HG03066 (cell line): ENCODE results near the gene EXOC3L1.

Experiments
- ATAC-seq: cut with Tn5 transposase; IDR thresholded peaks from one replicate; pipeline ENCODE4 v1.9.1; 2021; ENCODE audit warnings: low read depth; ENCODE audit not compliant: unreplicated experiment

EXOC3L1 gene, protein sequence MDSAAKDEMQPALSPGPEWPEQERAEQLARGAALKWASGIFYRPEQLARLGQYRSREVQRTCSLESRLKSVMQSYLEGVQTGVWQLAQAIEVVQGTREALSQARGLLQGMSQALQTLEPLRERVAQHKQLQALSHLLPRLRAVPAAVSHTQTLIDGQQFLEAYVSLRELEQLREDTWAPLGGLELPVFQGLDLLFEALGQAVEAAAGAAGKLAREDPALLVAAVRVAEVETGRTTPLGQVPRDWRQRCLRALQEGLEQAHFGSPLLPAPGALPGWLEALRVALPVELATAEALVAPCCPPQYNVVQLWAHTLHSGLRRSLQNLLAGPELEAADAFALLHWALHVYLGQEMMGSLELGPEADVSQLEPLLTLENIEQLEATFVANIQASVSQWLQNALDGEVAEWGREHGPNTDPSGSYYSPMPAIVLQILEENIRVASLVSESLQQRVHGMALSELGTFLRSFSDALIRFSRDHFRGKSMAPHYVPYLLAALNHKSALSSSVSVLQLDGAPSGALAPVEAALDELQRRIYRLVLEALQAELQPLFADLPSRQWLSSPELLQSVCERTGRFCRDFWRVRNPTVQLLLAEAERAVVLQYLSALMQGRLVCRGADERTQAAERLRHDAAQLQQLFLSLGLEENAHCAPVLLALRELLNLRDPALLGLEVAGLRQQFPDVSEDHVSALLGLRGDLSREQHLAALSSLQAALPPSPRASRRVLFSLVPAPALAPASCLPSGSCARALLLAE

DNA sequence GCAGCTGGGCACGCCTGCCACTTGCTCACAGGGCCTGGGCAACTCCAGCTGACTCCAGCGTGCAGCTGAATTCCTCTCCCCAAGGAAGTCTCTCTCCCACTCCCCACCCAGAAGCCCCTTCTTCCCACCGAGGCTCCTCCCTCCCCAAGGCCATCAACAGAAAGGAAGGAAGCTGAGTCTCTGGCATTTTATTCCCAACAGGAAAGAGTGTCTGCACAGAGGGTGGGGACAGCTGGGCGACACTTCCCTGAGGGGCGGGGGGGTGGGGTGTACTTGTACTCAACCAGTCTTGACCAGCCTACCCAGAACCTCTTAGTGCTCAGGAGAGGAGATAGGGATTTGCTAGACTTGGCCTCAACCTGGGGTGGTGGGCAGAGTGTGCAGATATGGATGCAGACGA lies at the start of gene EXOC3L1:
Gene EXOC3L1, minus strand, starts transcription at position 96 of the 400 bp plus-strand sequence. CDS start 460 bp downstream, outside the sequence.
- ATAC-seq, result no peak

DNA sequence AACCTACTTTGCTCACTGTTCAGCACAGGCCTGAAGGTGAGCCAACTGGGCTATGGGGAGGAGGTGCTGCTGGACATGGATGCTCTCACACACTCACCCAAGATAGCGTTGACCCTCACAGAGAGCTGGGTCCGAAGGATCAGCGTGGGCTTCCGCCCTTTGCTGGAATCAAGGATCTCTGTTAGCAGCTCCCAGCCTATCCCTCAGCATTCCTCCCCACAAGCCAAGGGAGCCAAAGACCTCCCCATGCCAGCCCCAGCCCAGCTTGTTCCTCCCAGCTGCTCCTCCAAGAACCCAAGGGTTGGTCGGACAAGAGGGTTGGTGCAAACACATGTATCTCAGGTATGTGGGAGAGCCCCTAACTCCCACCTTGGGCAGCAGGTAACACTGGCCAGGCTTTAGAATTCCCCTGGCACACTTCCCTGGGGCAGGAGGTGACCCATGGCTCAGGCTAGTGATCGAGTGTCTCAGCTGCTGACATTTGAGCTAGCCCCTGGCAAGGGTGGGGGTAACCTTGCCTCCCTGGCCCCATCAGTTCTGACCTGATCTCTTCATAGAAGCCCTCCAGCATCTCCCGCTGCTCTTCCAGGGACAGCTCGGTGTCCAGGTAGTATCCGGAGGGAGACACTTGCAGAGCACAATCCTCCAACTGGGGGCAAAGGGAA lies 49.0 kb upstream of the EXOC3L1 start:
- no peak for ATAC-seq

DNA sequence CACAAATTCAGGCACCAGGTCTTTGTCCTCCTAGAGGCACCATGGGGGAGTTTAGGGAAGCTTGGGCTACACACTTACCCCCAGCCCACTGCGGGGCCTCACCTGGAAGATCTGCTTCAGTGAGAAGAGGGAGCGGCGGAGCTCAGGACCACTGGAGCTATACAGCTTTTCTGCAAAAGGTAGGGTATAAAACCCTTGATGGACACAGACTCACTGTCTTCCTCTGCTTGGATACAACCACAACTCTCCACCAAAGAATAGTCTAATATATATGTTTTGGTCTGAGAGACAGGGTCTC lies 48.3 kb upstream of the EXOC3L1 start:
- no peak for ATAC-seq

DNA sequence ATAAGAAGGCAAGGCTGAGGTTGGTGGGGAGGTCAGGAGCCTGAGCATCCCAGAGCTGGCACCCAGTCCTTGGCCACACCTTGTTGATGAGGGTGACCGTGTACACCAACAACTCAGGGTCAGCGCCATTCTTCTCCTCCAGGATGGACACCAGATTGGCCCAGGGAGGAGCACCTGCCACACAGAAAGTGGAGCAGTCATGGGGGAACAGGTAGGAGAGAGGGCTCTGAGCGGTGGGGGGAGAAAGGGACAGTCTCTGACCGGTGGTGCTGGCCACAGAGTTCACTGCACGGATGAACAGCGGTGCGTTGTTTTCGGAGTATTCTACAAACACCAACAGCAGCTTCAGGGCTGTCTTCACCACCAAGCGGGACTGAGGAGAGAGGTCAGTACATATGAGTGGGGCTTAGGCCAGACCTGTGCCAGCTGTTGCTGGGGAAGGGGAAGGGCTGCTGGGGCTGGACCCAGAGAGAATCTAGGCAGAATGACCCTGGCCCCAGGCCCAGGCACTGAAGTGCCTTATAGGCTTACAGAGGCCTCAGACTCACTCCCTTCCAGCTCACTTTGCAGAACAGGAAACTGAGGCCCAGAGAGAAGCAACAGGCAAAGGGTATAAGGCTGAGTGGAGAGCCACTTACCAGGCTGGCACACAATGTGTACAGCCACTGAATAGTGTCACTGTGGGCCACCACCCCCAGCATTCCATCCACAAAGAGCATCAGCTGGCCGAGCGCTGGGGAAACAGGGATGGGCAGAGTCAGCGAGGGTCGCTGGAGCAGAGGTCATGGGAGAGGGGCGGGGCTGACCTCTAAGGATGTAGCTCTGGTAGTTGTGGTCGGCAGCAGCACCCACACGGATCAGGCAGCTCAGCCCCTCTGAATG lies 47.7 kb upstream of the EXOC3L1 start:
- ATAC-seq, result no peak

DNA sequence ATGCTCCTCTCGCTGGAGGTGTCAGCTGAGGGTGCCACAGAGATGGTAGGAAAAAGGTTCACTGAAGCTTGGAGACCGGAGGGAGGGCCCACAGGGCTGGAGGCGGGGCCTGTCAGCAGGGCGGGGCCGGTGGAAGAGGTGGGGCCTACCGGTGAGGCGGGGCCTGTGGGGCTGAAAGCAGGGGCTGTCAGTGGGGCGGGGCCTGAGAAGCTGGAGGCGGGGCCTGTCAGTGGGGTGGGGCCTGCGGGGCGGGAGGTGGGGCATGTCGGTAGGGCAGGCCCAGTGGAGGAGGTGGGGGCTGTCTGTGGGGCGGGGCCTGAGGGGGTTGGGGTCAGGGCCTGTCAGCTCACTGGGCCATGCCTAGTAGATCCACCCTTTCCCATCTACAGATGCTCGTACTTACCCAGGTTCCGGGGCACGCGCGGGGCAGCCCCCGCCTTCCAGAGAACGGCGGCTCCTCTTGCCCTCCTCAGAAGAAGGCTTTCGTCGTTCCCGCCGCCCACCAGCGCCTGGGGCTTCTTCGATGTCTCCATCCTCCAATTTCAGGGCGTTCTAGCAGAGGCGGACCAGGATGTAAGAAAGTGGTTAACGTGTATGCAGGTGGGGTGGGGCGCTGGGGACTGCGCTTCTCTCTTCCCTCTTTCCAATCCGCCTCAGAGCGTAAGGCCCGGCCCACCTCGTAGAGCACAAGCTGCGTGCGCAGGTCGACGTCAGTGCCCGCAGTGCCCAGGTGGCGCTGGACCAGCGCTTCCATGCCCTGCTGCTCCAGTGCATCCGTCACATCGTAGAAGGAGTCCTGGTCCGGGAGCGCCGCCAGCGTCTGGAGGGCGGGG lies 46.8 kb upstream of the EXOC3L1 start:
- ATAC-seq, result no peak

DNA sequence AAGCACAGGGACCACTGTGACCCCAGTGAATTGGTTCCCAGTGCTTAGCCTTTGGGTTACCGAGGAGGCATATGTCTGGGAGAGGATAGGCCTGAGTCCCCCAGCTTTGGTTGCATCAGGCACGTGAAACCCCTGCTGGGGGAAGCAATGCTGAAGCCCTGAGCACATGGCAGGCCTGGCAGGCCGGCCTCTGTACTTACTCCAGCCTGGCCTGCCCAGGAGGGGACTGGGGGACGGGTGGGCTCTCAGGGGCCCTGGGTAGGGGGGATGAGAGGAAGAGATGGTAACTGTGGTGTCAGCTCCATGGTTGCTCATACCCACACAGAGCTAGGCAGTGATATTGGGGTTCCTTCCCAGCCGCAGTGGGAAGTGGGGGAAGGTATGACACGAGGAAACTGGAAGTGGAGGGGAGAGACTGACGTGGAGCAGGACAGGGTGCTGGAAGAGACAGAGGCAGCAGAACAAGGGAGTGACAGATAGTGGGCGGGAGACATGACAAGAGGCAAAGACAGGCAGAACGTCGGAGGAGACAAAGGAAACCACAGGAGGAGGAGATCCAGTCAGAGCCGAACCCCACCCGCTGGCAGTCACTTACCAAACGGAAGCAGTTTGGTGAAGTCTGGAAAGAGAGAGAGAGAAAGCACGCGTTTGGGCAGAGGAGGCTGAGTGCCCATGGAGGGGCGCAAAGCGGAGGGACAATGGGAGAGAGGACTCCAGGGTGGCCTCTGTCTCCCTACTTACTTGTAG lies 46.1 kb upstream of the EXOC3L1 start:
- ATAC-seq, result no peak

DNA sequence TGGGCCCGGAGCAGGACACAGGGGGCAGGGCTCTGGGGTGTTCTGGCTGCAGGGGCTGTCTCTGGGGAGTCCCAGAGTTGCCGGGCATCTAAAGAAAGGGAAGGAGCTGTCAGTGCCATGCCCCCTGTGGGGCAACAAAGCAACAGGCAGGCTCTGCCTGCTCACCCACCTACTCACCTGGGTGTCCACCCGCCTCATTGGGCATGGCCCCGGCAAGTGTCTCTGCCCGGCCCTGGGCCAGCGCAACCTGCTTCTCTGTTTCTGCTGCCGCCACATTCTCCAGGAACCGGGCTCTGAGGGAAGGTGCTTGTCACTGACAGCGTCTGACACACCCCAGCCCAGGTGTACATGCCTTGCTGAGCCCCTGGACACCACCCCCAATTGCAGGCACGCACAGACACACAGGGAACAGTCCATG lies 44.3 kb upstream of the EXOC3L1 start:
- ATAC-seq, result no peak

DNA sequence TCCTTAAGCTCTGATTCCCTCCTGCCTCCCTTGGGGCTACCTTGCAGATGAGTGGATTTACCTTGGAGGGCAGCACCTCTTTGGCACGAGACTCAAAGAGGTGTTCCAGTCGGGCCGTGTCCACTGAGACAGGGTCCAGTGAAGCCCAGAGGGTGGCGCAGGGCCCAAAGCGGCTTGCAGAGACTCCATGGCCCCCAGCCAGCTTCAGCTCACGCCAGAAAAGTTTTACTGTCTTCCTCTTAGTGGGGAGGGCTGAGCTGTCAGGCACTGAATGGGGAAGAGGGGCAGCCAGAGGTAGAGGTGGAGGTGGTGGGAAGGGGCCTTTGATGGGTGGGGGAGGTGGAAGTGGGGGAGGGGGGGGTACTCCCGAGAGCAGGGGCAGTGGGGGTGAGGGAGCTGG lies 43.7 kb upstream of the EXOC3L1 start:
- ATAC-seq, result no peak

DNA sequence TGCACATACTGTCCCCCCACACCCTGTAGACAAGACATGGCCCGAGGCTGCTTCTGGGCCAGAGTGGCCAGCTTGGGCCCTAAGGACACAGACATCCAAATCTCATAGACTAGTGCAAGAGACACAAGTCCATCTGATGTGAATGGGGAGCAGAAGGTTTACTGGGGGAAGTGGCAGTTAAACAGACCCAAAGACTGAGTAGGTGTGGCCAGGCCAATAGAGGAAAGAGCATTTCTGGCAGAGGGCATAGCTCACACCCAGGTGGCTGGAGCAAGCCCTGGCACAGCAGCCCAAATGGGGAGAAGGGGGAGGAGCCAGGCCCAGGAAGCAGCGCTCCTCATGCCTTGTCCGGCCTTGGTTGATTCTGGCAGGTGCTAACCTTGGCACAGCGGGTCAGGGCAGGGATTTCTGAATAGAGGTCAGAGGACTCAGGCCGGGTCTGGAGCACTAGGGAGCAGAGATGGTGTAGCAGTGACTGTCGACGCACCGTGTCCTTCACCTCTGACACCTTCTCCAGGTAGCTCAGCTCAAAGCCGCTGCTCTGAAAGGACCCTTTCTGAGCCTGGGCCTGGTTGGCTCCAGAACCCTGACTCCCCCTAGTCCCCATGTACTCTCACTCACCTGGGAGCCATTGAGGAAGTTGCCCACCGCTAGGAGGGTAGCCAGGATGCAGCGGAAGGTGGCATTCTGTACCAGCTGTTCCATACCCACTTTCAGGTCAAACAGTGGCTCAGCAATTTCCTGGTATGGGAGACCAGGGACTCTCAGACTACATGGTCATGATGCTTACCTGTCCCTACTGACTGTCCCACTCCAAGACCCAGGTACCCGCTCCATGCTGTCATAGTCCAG lies 41.1 kb upstream of the EXOC3L1 start:
- no peak for ATAC-seq

DNA sequence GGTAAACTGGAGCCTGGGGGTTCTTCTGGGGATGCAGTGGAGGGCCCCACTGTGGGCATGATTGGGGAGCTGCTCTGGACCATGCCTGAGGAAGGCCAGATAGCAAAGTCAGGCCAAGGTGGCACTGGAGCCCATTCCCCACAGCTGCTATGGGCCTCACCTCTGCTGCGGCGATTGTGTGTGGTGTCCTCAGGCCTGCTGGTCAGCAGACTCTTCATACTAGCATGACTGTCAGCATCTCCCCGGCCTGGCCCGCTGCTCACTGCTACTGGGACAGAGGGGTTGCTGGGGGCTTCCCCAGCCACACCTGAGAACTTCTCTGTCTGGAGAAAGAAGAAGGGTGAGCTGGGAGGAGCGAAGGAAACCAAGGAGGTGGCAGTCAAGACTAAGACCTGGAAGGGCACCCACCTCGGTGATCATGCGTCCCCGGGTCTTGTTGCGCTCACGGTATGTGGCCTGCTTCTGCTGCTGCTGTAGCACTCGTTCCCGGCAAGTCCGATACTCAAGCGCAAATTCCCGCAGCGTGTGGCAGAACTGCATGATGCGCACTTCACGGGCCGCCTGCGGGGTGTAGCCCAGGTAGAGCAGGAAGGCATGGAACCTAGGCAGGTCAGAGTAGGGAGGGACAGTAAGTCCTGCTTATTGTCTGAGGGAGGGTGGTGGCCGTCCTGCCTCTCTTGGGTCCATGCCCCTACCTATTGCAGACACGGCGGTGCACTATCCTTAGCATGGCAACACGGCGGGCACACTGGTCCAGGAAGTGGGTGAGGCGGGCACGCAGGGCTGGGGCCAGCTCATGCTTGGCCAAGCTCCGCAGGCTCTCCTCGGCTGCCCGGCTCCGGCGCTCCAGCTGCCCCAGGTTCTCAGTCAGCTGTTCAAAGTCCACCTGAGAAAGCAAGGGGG lies 40.2 kb upstream of the EXOC3L1 start:
- ATAC-seq, result no peak

DNA sequence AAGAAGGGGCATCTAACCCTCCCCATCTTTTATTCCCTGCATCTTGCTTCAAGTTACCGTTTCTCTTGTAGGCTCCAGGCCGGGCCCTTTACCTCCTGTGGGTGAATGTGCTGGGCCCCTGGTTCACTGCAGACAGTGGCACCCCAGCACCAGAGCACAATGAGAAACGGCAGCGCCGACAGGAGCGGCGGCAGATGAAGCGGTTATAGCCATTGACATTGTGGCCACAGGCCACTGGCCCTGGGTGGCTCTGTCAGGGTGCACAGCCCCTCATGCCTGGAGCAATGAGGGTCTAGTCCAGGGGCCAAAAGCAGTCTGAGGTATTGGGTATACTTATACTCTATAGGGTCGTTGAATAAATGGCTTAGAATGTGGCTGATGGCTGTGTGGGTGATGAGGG lies 39.0 kb upstream of the EXOC3L1 start:
- ATAC-seq, result no peak

DNA sequence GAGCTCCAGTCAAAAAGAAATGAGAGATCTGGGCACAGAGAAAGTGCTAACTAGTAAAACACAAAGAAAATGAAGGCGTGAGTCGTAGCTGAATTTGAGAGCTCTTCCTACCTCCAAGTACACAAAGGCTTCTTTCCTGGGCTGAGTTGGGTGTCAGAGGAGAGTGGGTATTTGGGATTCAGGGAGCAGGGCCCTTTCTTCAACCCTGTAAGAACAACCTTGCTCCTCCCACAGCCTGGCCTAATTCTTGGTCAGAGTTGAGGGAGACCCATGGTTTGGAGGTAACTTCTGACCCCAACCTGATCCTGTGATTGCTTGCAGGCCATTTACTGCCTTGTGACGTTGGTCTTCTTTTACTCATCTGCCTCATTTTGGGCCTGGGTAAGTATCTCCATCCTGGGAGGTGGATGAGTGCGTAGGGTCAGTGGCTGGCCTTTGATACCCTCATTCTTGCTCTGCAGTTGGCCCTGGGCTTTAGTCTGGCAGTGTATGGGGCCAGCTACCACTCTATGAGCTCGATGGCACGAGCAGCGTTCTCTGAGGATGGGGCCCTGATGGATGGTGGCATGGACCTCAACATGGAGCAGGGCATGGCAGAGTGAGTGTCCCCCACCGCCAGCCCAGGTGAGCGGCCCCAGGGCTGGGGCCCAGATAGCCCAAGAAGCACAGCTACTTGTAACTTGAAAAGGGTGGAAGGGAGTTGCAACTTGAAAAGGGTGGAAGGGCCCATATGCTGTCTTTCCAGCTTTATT lies 38.3 kb upstream of the EXOC3L1 start:
- ATAC-seq, result no peak

DNA sequence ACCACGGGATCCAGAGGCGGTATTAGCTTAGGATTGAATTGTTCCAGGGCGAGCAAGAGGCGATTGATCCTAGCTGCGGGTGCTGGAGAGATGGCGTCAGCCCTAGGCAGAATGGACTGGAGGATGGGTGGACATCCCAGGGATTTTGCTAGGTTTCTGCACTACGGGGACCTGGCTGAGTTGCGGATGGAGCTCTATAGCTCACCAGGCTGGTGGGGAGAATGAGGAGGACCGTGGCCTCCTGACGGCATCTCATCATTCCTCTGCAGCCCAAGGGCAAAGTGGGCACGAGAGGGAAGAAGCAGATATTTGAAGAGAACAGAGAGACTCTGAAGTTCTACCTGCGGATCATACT lies 37.6 kb upstream of the EXOC3L1 start:
- no peak for ATAC-seq

DNA sequence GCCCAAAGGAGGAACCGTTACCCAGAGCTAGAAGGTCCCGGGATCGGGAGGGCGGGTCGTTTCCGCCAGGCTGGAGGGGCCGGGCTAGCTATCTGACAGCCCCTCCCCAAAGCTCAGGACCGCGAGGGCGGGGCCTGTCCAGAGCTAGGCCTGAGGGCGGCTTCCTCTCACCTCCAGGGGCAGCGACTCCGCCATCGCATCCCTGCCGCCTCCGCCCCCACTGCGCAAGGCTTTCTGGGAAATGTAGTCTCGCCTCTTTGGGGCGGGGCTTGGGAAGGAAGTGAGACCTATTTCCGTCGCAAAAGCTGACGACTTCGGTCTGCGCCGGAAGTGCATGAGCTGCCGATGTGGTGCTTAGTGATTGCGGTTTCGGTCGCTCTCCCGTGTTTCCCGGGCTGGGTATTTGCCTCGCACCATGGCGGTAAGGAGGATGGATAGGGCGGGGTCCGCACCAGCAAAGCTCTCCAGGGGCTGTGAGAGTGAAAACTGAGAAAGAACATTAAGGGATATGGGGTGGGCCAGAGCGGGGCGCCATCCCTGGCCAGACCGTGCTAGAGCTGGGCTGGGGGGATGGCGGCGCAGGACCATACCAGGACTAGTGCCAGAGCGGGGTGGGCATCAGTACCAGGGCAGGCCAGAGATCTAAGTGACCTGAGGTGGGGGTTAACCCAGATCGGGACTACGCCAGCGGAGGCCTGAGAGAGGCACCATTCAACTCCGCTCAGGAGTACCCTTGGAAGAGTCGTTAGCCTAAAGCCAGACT lies 37.0 kb upstream of the EXOC3L1 start, which contains the start of gene TMEM208:
Gene TMEM208, plus strand, starts transcription at position 327 of the 763 bp plus-strand sequence. Its CDS starts 89 bp downstream, at position 416.
- peak; percentile 94 for ATAC-seq

DNA sequence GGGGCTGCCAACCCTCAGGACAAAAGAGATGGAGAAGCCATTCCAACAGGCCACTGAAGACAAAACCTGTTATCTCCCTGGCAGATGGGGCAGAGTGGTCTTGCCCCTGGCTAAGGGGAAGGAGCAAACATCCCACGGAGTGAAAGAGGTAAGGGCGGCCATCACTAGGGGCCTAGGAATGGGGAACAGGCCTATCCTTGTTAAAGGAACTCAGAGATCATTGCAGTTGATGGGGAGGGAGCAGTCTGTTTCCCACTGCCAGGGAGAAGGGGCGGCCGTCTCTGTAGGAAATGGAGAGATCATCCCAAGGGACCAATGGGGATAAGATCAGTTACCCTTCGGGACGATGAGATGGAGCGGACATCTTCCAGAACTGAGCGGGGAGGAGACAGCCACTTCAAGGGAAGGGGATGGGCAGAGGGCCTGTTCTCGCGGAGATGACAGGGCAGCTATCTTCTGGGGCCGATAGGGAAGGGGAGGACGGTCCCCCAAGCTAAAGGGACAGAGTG lies 36.4 kb upstream of the EXOC3L1 start:
- no peak for ATAC-seq
